Thyroid gland (tissue), 4 donors: Measurements from ENCODE around the gene RPL6.

Experiments used
- CTCF ChIP-seq, 6 experiments: fragments of 200-600 bp in 3 of 6; fragments of 450-650 bp in 3 of 6; sonication (generic) in 3 of 6; IDR thresholded peaks; one replicate each; pipeline ENCODE4 v1.5.1; 2016 to 2019; ENCODE audit warnings: antibody characterized with exemption in 6 of 6, mild to moderate bottlenecking in 2 of 6, inconsistent platforms in 1 of 6, moderate library complexity in 1 of 6
- POLR2A ChIP-seq, 2 donors: fragments of 450-650 bp; IDR thresholded peaks; one replicate each; pipeline ENCODE4 v1.6.1; 2017; ENCODE audit warnings: antibody characterized with exemption in 2 of 2, mild to moderate bottlenecking in 2 of 2, moderate library complexity in 1 of 2

GRCh38 chr12:112362310-112362709 lies 47.1 kb downstream of the RPL6 start:
- TF ChIP-seq POLR2A (IDR thresholded peaks at IDR 0.05) (no peak), CTCF (IDR thresholded peaks at IDR 0.05) (no peak)
